ENCODE results near the gene PRR33. TPM values are rescaled to one million over a fixed set of nuclear protein-coding genes. Genes with fewer than 3 reads are reported as not detected.

The PRR33 gene
- total RNA-seq, 1 experiment from 2014 or later: not detected

DNA sequence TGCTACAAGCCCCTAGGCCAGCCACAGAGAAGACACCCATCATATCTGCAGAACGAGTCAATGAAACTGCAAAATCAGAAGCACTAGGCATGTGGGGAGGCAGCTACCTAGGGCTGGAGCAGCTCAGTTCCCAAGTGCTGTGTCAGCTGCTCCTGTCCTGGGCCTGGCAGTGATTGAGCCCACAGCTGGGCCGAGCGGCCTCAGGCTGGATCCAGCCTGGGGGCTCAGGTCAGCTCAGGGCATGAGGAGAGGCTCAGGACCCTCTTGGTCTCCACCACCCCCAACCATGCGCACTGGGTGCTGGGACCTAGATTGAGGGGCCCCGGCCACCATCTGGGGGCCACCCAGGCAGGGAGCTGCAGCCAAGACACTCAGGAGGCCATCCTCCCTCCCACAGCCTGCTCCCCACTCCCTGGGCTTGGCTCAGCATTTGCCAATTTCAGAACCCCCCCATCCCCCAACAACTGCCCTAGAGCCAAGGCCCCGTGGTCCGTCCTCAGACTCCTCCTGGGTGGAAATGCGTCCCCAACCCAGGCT is 25.4 kb upstream of the PRR33 start:
- H3K27me3 ChIP-seq (ENCODE audit: control insufficient read depth, insufficient read depth, low read length): no peaks in the 10 kb centered on the region; the same call in 1 of the 2 replicates
- no peak for DNase-seq (ENCODE audit: low read depth, low spot score)
- H3K9me3 ChIP-seq (ENCODE audit: control insufficient read depth, insufficient read depth, low read depth, low read length): no peaks in the 10 kb centered on the region
- CTCF ChIA-PET: interaction anchor here (0.6 to 1.7 kb wide), 5 partner anchors 35 to 223 kb away, joined by 3 to 15 read pairs (median 3); no protein-coding TSS in a partner anchor
- H3K4me1 ChIP-seq (ENCODE audit: control insufficient read depth, insufficient read depth, low read length): peaks cover 9% of the 10 kb centered on the region
- no peaks in the 10 kb centered on the region for H3K36me3 ChIP-seq (ENCODE audit: control insufficient read depth, insufficient read depth, low read length)
- no peak overlapping the region for H3K27ac ChIP-seq (ENCODE audit: low read length)
- intact Hi-C loops (cut with micrococcal nuclease; ENCODE audit: unreplicated experiment): loop anchor here (1.0 kb wide), 1 partner anchor 24 kb away; no protein-coding TSS in a partner anchor
- no peak overlapping the region for H3K4me3 ChIP-seq (ENCODE audit: low read depth in 2 of 2, low read length in 2 of 2)
- no peak for TF ChIP-seq SIN3A (IDR thresholded peaks at IDR 0.05; ENCODE audit: borderline replicate concordance, insufficient read depth, low read depth, low read length)
- TF ChIP-seq CTCF (IDR thresholded peaks at IDR 0.05): no peak
- TF ChIP-seq POLR2AphosphoS5 (IDR thresholded peaks at IDR 0.05; ENCODE audit: low read depth, low read length): no peak
- TF ChIP-seq TCF7L2 (IDR thresholded peaks at IDR 0.05; ENCODE audit: low read depth, low read length): no peak
- no peak for TF ChIP-seq REST (IDR thresholded peaks at IDR 0.05; ENCODE audit: insufficient read depth in 1 of 2, low read depth in 2 of 2, low read length in 1 of 2)
- POLR2A ChIA-PET: no interaction called here
- no peak for ATAC-seq
- no TSS peak for BruUV-seq (replicated peaks)
- in situ Hi-C loops (cut with HindIII; ENCODE audit: low pct_unique_long_range_greater_than_20kb, low sequenced_read_pairs): no loop called here

DNA sequence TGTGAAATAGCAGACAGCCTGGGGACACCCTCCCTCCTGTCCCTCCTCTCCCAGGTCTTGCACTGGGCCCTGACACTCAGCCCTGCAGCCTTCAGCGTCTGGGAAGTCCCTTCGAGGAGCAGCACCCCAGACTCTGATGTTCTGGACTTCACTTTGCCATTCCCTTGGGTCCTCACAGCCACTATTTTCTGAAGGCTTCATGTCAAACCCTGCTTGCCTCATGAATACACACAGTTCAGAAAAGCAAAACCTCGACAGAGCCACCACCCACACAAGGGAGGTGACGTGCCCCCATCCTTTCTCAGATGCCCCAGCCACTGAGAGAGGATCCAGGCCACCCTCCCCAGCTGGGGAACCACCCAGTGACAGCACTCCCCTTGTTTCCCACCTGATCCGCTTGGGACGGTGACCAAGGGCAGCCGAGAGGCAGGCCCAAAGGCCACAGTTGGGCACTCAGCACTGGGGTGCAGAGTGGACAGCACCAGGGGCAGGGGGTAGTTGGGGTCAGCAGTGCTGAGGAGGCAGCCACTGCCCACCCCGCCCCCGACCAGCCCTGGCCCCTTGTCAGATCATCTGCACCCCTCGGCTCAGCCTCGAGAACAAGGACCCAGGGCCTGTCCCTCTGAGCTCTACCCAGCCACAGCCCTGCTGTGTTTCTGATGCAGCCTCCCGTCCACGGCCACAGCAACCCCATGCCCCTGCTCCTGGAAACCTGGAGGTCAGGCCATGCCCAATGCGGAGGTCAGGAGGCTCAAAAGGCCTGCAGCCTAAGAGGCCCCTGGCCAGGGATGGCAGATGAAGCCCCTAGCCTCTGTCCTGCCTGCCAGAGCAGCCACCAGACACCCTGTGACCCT is 24.7 kb upstream of the PRR33 start:
- Histone ChIP-seq H3K27ac (ENCODE audit: low read length) (no peak overlapping the region), H3K36me3 (ENCODE audit: control insufficient read depth, insufficient read depth, low read length) (no peaks in the 10 kb centered on the region), H3K27me3 (ENCODE audit: control insufficient read depth, insufficient read depth, low read length) (no peaks in the 10 kb centered on the region; the same call in 1 of the 2 replicates), H3K9me3 (ENCODE audit: control insufficient read depth, insufficient read depth, low read depth, low read length) (no peaks in the 10 kb centered on the region), H3K4me3 (ENCODE audit: low read depth in 2 of 2, low read length in 2 of 2) (no peak overlapping the region), H3K4me1 (ENCODE audit: control insufficient read depth, insufficient read depth, low read length) (peaks cover 5% of the 10 kb centered on the region)
- no TSS peak for BruUV-seq (replicated peaks)
- in situ Hi-C loops (cut with HindIII; ENCODE audit: low pct_unique_long_range_greater_than_20kb, low sequenced_read_pairs) (no loop called here), intact Hi-C loops (cut with micrococcal nuclease; ENCODE audit: unreplicated experiment) (loop anchor here (1.0 kb wide), 1 partner anchor 23 kb away; no protein-coding TSS in a partner anchor)
- no peak for ATAC-seq
- DNase-seq (ENCODE audit: low read depth, low spot score): no peak
- ChIA-PET POLR2A (no interaction called here), CTCF (interaction anchor here (0.6 to 1.7 kb wide), 3 partner anchors 34 to 222 kb away, joined by 3 to 15 read pairs (median 8); no protein-coding TSS in a partner anchor)
- TF ChIP-seq POLR2AphosphoS5 (IDR thresholded peaks at IDR 0.05; ENCODE audit: low read depth, low read length) (no peak), SIN3A (IDR thresholded peaks at IDR 0.05; ENCODE audit: borderline replicate concordance, insufficient read depth, low read depth, low read length) (no peak), REST (IDR thresholded peaks at IDR 0.05; ENCODE audit: insufficient read depth in 1 of 2, low read depth in 2 of 2, low read length in 1 of 2) (no peak), CTCF (IDR thresholded peaks at IDR 0.05) (no peak), TCF7L2 (IDR thresholded peaks at IDR 0.05; ENCODE audit: low read depth, low read length) (no peak)

All from Panc1 (cell line).